Heart left ventricle (tissue), 13 donors: ENCODE measurements around the gene B4GALT1.

Source experiments
- POLR2A ChIP-seq, 2 donors: fragments of 450-650 bp; IDR thresholded peaks; one replicate each; pipeline ENCODE4 v1.6.1; 2017; ENCODE audit warnings: antibody characterized with exemption in 2 of 2, mild to moderate bottlenecking in 2 of 2, moderate library complexity in 2 of 2
- TF ChIP-seq, protein P1 (sequence below), 12 donors: fragments of 200-600 bp; sonication (generic) in 4 of 12; IDR thresholded peaks; one replicate each; pipeline versions ENCODE4 v1.5.0 to v1.8.0; 2018 to 2022; ENCODE audit warnings: antibody characterized with exemption in 12 of 12, mild to moderate bottlenecking in 5 of 12
- donor health status: ischemic (EF 13 %, LVEDD 7.1; RV severe dilation, severe dysfunction).
- donor health status: DM: no; HTN: yes; CAD: no.
- donor health status: DM: no; HTN: no; CAD: no.
- donor health status: ischemic (EF 25% LVEDD 6.9; RV normal size, moderate dysfunction).
- donor health status: ischemic (EF 25% LVEDD 5.7; RV mildly dilated, moderate dysfunction).
- donor health status: ischemic (EF 35%, LVEDD 5.7; RV mildly dilated, moderate dysfunction).
- donor health status: nonischemic (EF 11% LVEDD 7.7; RV severe dilation, severe dysfunction).
- donor health status: DM: yes; HTN: yes; CAD: no.
- donor health status: PGD.
- donor health status: ischemic (EF 29% LVEDD 5.4; RV normal size, mild dysfunction).
- donor health status: nonischemic (EF 23%, LVEDD 6.1; RV moderate dilation, normal function).

DNA sequence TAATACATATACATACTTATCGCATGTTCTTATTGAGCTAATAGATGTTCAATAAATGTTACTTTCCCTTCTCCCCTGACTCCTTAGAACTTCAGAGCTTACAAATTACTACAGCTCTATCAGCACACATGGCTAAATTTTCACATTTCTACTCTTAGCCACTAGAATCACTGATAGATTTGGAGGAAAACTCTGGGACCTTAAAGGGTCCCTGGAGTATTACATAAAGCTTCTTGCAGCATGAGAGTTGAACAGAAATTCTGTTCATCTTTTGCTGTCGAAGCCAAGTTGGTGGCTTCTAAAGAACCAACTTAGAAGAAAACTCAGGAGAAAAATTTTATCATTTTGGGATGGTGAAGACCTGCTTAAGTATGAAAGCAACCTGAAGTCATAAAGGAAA lies 15.5 kb downstream of the B4GALT1 start:
- TF ChIP-seq POLR2A (IDR thresholded peaks at IDR 0.05), result no peak
- TF ChIP-seq, protein P1, sequence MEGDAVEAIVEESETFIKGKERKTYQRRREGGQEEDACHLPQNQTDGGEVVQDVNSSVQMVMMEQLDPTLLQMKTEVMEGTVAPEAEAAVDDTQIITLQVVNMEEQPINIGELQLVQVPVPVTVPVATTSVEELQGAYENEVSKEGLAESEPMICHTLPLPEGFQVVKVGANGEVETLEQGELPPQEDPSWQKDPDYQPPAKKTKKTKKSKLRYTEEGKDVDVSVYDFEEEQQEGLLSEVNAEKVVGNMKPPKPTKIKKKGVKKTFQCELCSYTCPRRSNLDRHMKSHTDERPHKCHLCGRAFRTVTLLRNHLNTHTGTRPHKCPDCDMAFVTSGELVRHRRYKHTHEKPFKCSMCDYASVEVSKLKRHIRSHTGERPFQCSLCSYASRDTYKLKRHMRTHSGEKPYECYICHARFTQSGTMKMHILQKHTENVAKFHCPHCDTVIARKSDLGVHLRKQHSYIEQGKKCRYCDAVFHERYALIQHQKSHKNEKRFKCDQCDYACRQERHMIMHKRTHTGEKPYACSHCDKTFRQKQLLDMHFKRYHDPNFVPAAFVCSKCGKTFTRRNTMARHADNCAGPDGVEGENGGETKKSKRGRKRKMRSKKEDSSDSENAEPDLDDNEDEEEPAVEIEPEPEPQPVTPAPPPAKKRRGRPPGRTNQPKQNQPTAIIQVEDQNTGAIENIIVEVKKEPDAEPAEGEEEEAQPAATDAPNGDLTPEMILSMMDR (IDR thresholded peaks at IDR 0.05), result no peak
